ENCODE measurements around the gene AGPS. TPM values are rescaled to one million over a fixed set of nuclear protein-coding genes. Genes with fewer than 3 reads are reported as not detected.

Gene AGPS
- polyA plus RNA-seq, 1 experiment: 22.6 TPM

DNA sequence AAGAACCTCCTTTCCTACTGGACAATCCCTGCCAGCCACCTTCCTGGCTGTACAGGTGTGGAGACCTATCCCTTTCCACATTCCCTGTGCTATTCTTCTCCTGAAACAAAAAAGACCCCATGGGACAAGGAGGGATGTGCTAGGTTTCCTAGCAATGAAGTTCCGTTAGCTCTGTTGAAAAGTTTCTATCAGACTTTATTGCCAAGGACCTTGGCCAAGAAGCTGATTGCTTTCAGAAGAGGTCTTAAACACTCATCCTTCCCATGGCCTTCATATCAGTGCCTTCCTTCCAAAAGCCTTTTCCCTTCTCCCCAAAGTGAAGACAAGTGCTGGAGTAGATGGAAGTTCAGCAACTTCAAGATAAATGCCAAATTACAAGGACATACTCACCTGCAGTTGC is 194.8 kb downstream of the AGPS start:
- Histone ChIP-seq H3K4me3 (ENCODE audit: low read depth, low read length) (no peak overlapping the region), H3K9me3 (ENCODE audit: control insufficient read depth, insufficient read depth, low read length) (no peaks in the 10 kb centered on the region), H3K27me3 (ENCODE audit: control insufficient read depth, insufficient read depth, low read length) (peaks cover 2% of the 10 kb centered on the region), H3K27ac (ENCODE audit: low read depth, low read length) (no peak overlapping the region)
- ChIA-PET CTCF (no interaction called here), POLR2A (no interaction called here)
- DNase-seq (ENCODE audit: low read depth, low spot score): no peak
- TF ChIP-seq, protein P1, sequence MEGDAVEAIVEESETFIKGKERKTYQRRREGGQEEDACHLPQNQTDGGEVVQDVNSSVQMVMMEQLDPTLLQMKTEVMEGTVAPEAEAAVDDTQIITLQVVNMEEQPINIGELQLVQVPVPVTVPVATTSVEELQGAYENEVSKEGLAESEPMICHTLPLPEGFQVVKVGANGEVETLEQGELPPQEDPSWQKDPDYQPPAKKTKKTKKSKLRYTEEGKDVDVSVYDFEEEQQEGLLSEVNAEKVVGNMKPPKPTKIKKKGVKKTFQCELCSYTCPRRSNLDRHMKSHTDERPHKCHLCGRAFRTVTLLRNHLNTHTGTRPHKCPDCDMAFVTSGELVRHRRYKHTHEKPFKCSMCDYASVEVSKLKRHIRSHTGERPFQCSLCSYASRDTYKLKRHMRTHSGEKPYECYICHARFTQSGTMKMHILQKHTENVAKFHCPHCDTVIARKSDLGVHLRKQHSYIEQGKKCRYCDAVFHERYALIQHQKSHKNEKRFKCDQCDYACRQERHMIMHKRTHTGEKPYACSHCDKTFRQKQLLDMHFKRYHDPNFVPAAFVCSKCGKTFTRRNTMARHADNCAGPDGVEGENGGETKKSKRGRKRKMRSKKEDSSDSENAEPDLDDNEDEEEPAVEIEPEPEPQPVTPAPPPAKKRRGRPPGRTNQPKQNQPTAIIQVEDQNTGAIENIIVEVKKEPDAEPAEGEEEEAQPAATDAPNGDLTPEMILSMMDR (IDR thresholded peaks at IDR 0.05; ENCODE audit: low read depth, low read length): no peak

DNA sequence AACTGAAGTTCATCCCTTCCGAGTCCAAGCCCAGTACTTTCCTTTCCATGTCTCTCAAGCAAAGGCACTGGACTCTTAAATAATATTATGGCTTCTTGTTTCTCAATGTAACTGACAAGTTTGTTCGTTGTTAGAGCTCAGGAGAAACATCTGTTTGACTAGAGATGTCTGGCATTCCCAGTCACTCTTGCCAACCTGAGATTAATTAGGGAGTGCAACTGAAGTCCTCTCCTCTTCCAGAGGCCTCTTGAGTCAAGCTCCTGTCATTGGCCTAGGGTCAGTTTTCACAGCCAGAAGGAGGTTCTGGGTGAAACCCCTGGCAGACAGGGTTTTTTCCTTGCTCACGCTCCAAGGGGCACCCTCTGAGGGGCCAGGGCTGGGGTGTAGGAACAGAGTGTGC is 196.1 kb downstream of the AGPS start:
- Histone ChIP-seq H3K27me3 (ENCODE audit: control insufficient read depth, insufficient read depth, low read length) (peaks cover 5% of the 10 kb centered on the region), H3K4me3 (ENCODE audit: low read depth, low read length) (no peak overlapping the region), H3K27ac (ENCODE audit: low read depth, low read length) (no peak overlapping the region), H3K9me3 (ENCODE audit: control insufficient read depth, insufficient read depth, low read length) (no peaks in the 10 kb centered on the region)
- ChIA-PET POLR2A (no interaction called here), CTCF (interaction anchor here (1.1 kb wide), 2 partner anchors 12 to 16 kb away, joined by 3 to 6 read pairs; no protein-coding TSS in a partner anchor)
- DNase-seq (ENCODE audit: low read depth, low spot score): no peak
- TF ChIP-seq, protein P1 (IDR thresholded peaks at IDR 0.05; ENCODE audit: low read depth, low read length): no peak

DNA sequence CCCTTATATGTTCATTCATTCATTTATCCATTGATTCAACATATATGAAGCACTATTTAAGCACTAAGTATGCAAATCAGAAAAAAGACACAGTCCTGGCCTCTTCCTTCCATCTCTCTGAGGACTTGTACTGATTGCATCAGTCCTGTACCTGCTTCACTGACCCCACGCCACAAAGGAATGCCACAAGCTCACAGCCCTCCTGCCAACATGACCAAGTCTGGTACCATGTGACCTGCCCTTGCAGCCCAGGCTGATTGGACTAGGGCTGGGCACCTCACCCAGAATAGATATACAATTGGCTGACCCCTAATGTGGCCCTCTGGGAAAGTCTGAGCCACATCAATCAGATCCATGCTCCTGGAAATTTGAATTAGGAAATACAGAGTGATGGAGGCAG is 196.6 kb downstream of the AGPS start:
- CTCF ChIA-PET: interaction anchor here (0.6 to 1.1 kb wide), 4 partner anchors 11 to 106 kb away, joined by 3 to 6 read pairs (median 4); no protein-coding TSS in a partner anchor
- TF ChIP-seq, protein P1 (IDR thresholded peaks at IDR 0.05; ENCODE audit: low read depth, low read length): no peak
- POLR2A ChIA-PET: no interaction called here

DNA sequence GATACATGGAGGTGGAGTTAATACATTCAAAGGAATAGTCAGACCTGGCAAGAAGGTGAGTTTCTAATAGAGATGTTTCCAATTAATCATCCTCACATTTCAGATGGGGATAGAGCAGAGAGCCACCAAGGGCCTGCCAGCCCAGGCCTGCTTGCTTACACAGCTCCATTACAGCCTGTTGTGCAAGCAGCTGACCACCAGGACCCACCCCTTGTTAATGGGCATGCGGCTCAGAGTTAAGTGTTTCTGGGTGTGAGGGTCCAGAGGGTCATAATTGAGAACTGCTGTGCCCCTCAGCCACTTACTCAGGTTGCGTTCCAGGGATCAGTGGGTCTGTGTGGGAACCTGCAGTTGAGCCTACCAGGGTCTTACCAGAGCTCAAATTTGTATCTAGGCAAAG is 199.8 kb downstream of the AGPS start:
- Histone ChIP-seq H3K4me3 (ENCODE audit: low read depth, low read length) (no peak overlapping the region), H3K9me3 (ENCODE audit: control insufficient read depth, insufficient read depth, low read length) (no peaks in the 10 kb centered on the region), H3K27ac (ENCODE audit: low read depth, low read length) (no peak overlapping the region), H3K27me3 (ENCODE audit: control insufficient read depth, insufficient read depth, low read length) (peaks cover 6% of the 10 kb centered on the region)
- TF ChIP-seq, protein P1 (IDR thresholded peaks at IDR 0.05; ENCODE audit: low read depth, low read length): no peak
- ChIA-PET POLR2A (no interaction called here), CTCF (interaction anchor here (1.3 to 2.5 kb wide), 3 partner anchors 12 to 257 kb away, joined by 5 to 11 read pairs (median 5); no protein-coding TSS in a partner anchor)
- DNase-seq (ENCODE audit: low read depth, low spot score): no peak

More for the DNA sequence above, 196.6 kb downstream of the AGPS start:
- Histone ChIP-seq H3K27me3 (ENCODE audit: control insufficient read depth, insufficient read depth, low read length) (peaks cover 5% of the 10 kb centered on the region), H3K27ac (ENCODE audit: low read depth, low read length) (no peak overlapping the region), H3K4me3 (ENCODE audit: low read depth, low read length) (no peak overlapping the region), H3K9me3 (ENCODE audit: control insufficient read depth, insufficient read depth, low read length) (no peaks in the 10 kb centered on the region)
- DNase-seq (ENCODE audit: low read depth, low spot score): no peak

DNA sequence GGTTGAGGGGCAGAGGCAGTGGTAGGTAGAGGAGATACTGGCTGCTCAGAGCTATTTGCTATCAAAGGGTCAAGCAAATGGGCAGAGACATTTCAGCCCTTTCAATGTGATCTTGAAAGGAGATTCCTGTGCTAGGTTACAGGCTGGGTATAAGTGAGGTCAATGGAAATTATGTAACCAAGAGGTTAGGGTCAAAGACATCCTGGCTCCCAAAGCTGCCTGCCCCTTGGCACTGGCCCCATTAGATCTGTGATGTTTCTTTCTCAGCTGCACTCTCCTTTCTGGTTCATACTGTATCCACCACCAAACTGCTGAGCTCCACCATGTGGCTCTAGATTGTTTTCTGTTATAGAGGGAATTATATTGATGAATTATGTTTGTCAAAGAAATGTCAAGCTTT is 200.4 kb downstream of the AGPS start:
- ChIA-PET CTCF (interaction anchor here (1.3 to 2.5 kb wide), 3 partner anchors 11 to 258 kb away, joined by 5 to 11 read pairs (median 5); no protein-coding TSS in a partner anchor), POLR2A (no interaction called here)
- TF ChIP-seq, protein P1 (IDR thresholded peaks at IDR 0.05; ENCODE audit: low read depth, low read length): no peak
- no peak for DNase-seq (ENCODE audit: low read depth, low spot score)
- no peak overlapping the region for H3K27ac ChIP-seq (ENCODE audit: low read depth, low read length)
- H3K27me3 ChIP-seq (ENCODE audit: control insufficient read depth, insufficient read depth, low read length): peaks cover 11% of the 10 kb centered on the region
- H3K9me3 ChIP-seq (ENCODE audit: control insufficient read depth, insufficient read depth, low read length): no peaks in the 10 kb centered on the region
- no peak overlapping the region for H3K4me3 ChIP-seq (ENCODE audit: low read depth, low read length)

Measured in AG04450 (cell line).